IMR-90 (cell line): ENCODE results near the gene RPL19. TPM values are rescaled to one million over a fixed set of nuclear protein-coding genes. Genes with fewer than 3 reads are reported as not detected.

Experiments
- ATAC-seq: fragments of 200-7000 bp; cut with Tn5 transposase; 2 replicates; pipeline ENCODE4 v1.9.1; 2020; ENCODE audit warnings: low read depth, mild to moderate bottlenecking, moderate library complexity
- BruUV-seq: library from RNA; stranded (reverse); fragments of 400-500 nt; replicated peaks from 2 replicates; lab custom pipeline; 2021; lab: Mats Ljungman, UMichigan
- CTCF ChIA-PET: fragments of 300-600 bp; formaldehyde crosslinking; extraction: SDS; loops from one replicate; lab custom pipeline; 2021; ENCODE audit warnings: antibody characterized with exemption; lab: Yijun Ruan, JAX
- POLR2A ChIA-PET: fragments of 300-600 bp; sonication (Branson Sonifier 250); formaldehyde crosslinking; loops from one replicate; lab custom pipeline; 2022; ENCODE audit warnings: antibody characterized with exemption; ENCODE audit not compliant: unreplicated experiment; lab: Charles Lee
- DNase-seq: peaks from one replicate; pipeline ENCODE4 v3.0.0; 2013
- H2AFZ ChIP-seq: replicated peaks from 2 replicates; pipeline ENCODE3; 2013; ENCODE audit warnings: low read length, mild to moderate bottlenecking; ENCODE audit not compliant: poor library complexity
- H2AK5ac ChIP-seq: 2 replicates; pipeline ENCODE4 v1.6.1; 2013; ENCODE audit warnings: low read depth, low read length, inconsistent platforms
- H2AK9ac ChIP-seq: replicated peaks from 2 replicates; pipeline ENCODE3; 2013; ENCODE audit warnings: mild to moderate bottlenecking, low read depth, low read length, moderate library complexity; ENCODE audit not compliant: poor library complexity
- H2BK120ac ChIP-seq: 2 replicates; pipeline ENCODE4 v1.6.1; 2013; ENCODE audit warnings: low read depth, low read length, inconsistent platforms
- H2BK15ac ChIP-seq: 3 replicates; pipeline ENCODE4 v1.6.1; 2013; ENCODE audit warnings: low read depth, low read length, inconsistent platforms
- H2BK20ac ChIP-seq: 2 replicates; pipeline ENCODE4 v1.6.1; 2013; ENCODE audit warnings: low read depth, mild to moderate bottlenecking, inconsistent platforms, low read length, moderate library complexity
- H2BK5ac ChIP-seq: 2 replicates; pipeline ENCODE4 v1.6.1; 2013; ENCODE audit warnings: mild to moderate bottlenecking, low read depth, low read length, inconsistent platforms; ENCODE audit not compliant: poor library complexity, severe bottlenecking
- H3K14ac ChIP-seq: replicated peaks from 2 replicates; pipeline ENCODE4 v1.6.1; 2013; ENCODE audit warnings: low read depth, low read length, inconsistent platforms
- H3K18ac ChIP-seq: 2 replicates; pipeline ENCODE4 v1.6.1; 2013; ENCODE audit warnings: low read depth, low read length, control low read depth
- H3K23ac ChIP-seq: 2 replicates; pipeline ENCODE4 v1.6.1; 2013; ENCODE audit warnings: low read depth, low read length, inconsistent platforms
- H3K27ac ChIP-seq: 2 replicates; pipeline ENCODE4 v1.5.1; 2013; ENCODE audit warnings: mild to moderate bottlenecking, control low read depth, low read length; ENCODE audit not compliant: insufficient read depth
- H3K27me3 ChIP-seq: 2 replicates; pipeline ENCODE4 v1.6.1; 2013; ENCODE audit warnings: low read length; ENCODE audit not compliant: control insufficient read depth, insufficient read depth
- H3K36me3 ChIP-seq: 2 replicates; pipeline ENCODE4 v1.6.1; 2013; ENCODE audit warnings: low read length, mixed read lengths; ENCODE audit not compliant: control insufficient read depth, insufficient read depth
- H3K4ac ChIP-seq: 2 replicates; pipeline ENCODE4 v1.6.1; 2013; ENCODE audit warnings: low read depth, low read length, inconsistent platforms
- H3K4me1 ChIP-seq: 2 replicates; pipeline ENCODE4 v1.6.1; 2013; ENCODE audit warnings: low read length, mixed read lengths; ENCODE audit not compliant: control insufficient read depth, insufficient read depth
- H3K4me2 ChIP-seq: 2 replicates; pipeline ENCODE4 v1.6.1; 2013; ENCODE audit warnings: low read depth, mild to moderate bottlenecking, control low read depth, low read length, moderate library complexity
- H3K4me3 ChIP-seq: 2 replicates; pipeline ENCODE4 v1.5.1; 2013; ENCODE audit warnings: low read depth, mild to moderate bottlenecking, control low read depth, low read length, moderate library complexity; ENCODE audit not compliant: insufficient read depth
- H3K56ac ChIP-seq: 2 replicates; pipeline ENCODE4 v1.6.1; 2013; ENCODE audit warnings: low read length, inconsistent platforms; ENCODE audit not compliant: insufficient read depth; ENCODE audit errors: extremely low read depth
- H3K79me1 ChIP-seq, 2 experiments: 2 replicates each; pipeline ENCODE4 v1.6.1; 2013; ENCODE audit warnings: low read length in 2 of 2, inconsistent platforms in 1 of 2, low read depth in 1 of 2
- H3K9ac ChIP-seq: 2 replicates; pipeline ENCODE4 v1.6.1; 2013; ENCODE audit warnings: low read depth, low read length, control low read depth
- H3K9me1 ChIP-seq: 2 replicates; pipeline ENCODE4 v1.6.1; 2013; ENCODE audit warnings: low read length, inconsistent platforms; ENCODE audit not compliant: insufficient read depth
- H3K9me3 ChIP-seq: 2 replicates; pipeline ENCODE4 v1.6.1; 2013; ENCODE audit warnings: low read length; ENCODE audit not compliant: control insufficient read depth, insufficient read depth
- H4K20me1 ChIP-seq: 2 replicates; pipeline ENCODE4 v1.6.1; 2013; ENCODE audit warnings: low read length, inconsistent platforms; ENCODE audit not compliant: insufficient read depth
- H4K5ac ChIP-seq: 2 replicates; pipeline ENCODE4 v1.6.1; 2013; ENCODE audit warnings: mild to moderate bottlenecking, low read depth, low read length, control low read depth
- H4K8ac ChIP-seq, 2 experiments: 2 replicates each; pipeline ENCODE4 v1.6.1; 2013; ENCODE audit warnings: low read depth in 2 of 2, low read length in 2 of 2, control low read depth in 1 of 2, inconsistent platforms in 1 of 2
- H4K91ac ChIP-seq: 2 replicates; pipeline ENCODE4 v1.6.1; 2013; ENCODE audit warnings: low read depth, low read length, inconsistent platforms; ENCODE audit not compliant: insufficient read depth
- RCOR1 ChIP-seq: IDR thresholded peaks from 2 replicates; pipeline ENCODE4 v1.6.1; 2012; ENCODE audit warnings: mild to moderate bottlenecking, low read length, improper control_type of control experiment; ENCODE audit not compliant: insufficient replicate concordance
- WGBS, 2 experiments: methylation state at CpG; one replicate each; pipeline versions ENCODE4 v1.1.5 to v1.1.7; 2013; ENCODE audit warnings: missing lambda C conversion rate in 2 of 2; ENCODE audit not compliant: insufficient read length in 1 of 2; ENCODE audit errors: extremely low coverage in 2 of 2; 5-methylcytosine and 5-hydroxymethylcytosine counted together
- dilution Hi-C: fragments of 300-500 bp; cut with HindIII; formaldehyde crosslinking; loops from one replicate; pipeline ENCODE4 v1.14.3; 2018; ENCODE audit warnings: low sequenced_read_pairs; ENCODE audit not compliant: unreplicated experiment
- in situ Hi-C: fragments of 300-500 bp; cut with MboI; formaldehyde crosslinking; loops from 3 replicates; pipeline ENCODE4 v1.14.3; 2019; ENCODE audit warnings: low sequenced_read_pairs, inconsistent platforms, mixed read lengths
- intact Hi-C: fragments of 100-400 bp; cut with micrococcal nuclease; formaldehyde crosslinking; loops from 2 replicates; pipeline ENCODE4 v1.10.0; 2022
- polyA plus RNA-seq, 3 experiments: library from polyadenylated mRNA; depleted of rRNA; stranded (reverse); fragments of >200 nt; gene quantifications; 2 replicates each; pipeline ENCODE4 v1.2.3, GENCODE V29; 2012; ENCODE audit warnings: low replicate concordance in 1 of 3
- total RNA-seq: library from RNA; depleted of rRNA; stranded (reverse); fragments of >200 nt; gene quantifications from 2 replicates; pipeline ENCODE4 v1.2.3, GENCODE V29; 2012

Gene RPL19
- total and polyA plus RNA-seq, 2 of the 4 experiments (the other 2 are of a cell fraction), result 2,101 to 2,466 TPM

GRCh38 chr17:39170558-39170957 lies 29.5 kb upstream of the RPL19 start:
- dilution Hi-C loops (no loop called here), in situ Hi-C loops (no loop called here), intact Hi-C loops (no loop called here)
- ChIA-PET POLR2A (no interaction called here), CTCF (no interaction called here)
- no TSS peak for BruUV-seq
- peaks cover 2% of the 10 kb centered on the region; the same call in 1 of the 2 replicates for H3K36me3 ChIP-seq
- no peak overlapping the region for H3K4me2 ChIP-seq
- no peak overlapping the region for H3K14ac ChIP-seq
- no peak overlapping the region for H4K8ac ChIP-seq
- H4K91ac ChIP-seq, result no peak overlapping the region
- H3K27ac ChIP-seq, result no peak overlapping the region
- H2BK5ac ChIP-seq, result no peak overlapping the region
- H3K9me1 ChIP-seq, result 0 out of 2 replicates have a peak, but pooled peaks cover 3% of the 10 kb centered on the region
- DNase-seq (no peak), ATAC-seq (no peak)
- H3K4me1 ChIP-seq, result peaks cover 3% of the 10 kb centered on the region; the same call in 1 of the 2 replicates
- no peak overlapping the region for H4K5ac ChIP-seq
- peaks cover 4% of the 10 kb centered on the region; the same call in 1 of the 2 replicates for H4K20me1 ChIP-seq
- no peak overlapping the region for H2BK120ac ChIP-seq
- WGBS, 2 experiments, result 80% methylated on average over 2 of the region's 6 CpGs; no CpG with 5 or more reads in 1 of the 2 experiments
- H3K79me1 ChIP-seq, result no peaks in the 10 kb centered on the region
- H3K9ac ChIP-seq, result no peak overlapping the region
- no peak overlapping the region for H3K23ac ChIP-seq
- no peaks in the 10 kb centered on the region for H3K9me3 ChIP-seq
- no peak overlapping the region for H3K4me3 ChIP-seq
- no peak overlapping the region for H2AK9ac ChIP-seq
- H3K18ac ChIP-seq, result no peak overlapping the region
- H3K27me3 ChIP-seq, result peaks cover 19% of the 10 kb centered on the region
- no peak for TF ChIP-seq RCOR1
- no peak overlapping the region for H2BK20ac ChIP-seq
- H2AK5ac ChIP-seq, result no peak overlapping the region
- no peak overlapping the region for H3K56ac ChIP-seq
- no peak overlapping the region for H2BK15ac ChIP-seq
- no peak overlapping the region for H2AFZ ChIP-seq
- H3K4ac ChIP-seq, result no peak overlapping the region
